MM.1S (cell line): ENCODE results near the gene UBL4A.

Experiments
- DNase-seq: peaks from one replicate; pipeline ENCODE4 v3.0.0-alpha.2; 2015
- H2AFZ ChIP-seq: fragments of 300-600 bp; sonication (generic); 2 replicates; pipeline ENCODE4 v1.6.0; 2016; ENCODE audit warnings: antibody characterized with exemption, low read length
- H3F3A ChIP-seq: fragments of 300-600 bp; sonication (generic); 2 replicates; pipeline ENCODE4 v1.6.1; 2016; ENCODE audit warnings: mild to moderate bottlenecking, antibody characterized with exemption, low read length, moderate library complexity, mixed read lengths; ENCODE audit not compliant: insufficient read depth
- H3K27ac ChIP-seq: fragments of 300-600 bp; sonication (generic); 2 replicates; pipeline ENCODE4 v1.5.1; 2016; ENCODE audit warnings: mild to moderate bottlenecking, low read length
- H3K27me3 ChIP-seq: fragments of 300-600 bp; sonication (generic); replicated peaks from 2 replicates; pipeline ENCODE4 v1.6.0; 2016; ENCODE audit warnings: low read length; ENCODE audit not compliant: insufficient read depth
- H3K36me3 ChIP-seq: fragments of 300-600 bp; sonication (generic); replicated peaks from 2 replicates; pipeline ENCODE4 v1.6.1; 2016; ENCODE audit warnings: mild to moderate bottlenecking, low read length, mixed read lengths; ENCODE audit not compliant: insufficient read depth
- H3K4me1 ChIP-seq: fragments of 300-600 bp; sonication (generic); 2 replicates; pipeline ENCODE4 v1.6.1; 2016; ENCODE audit warnings: low read length, mixed read lengths
- H3K4me2 ChIP-seq: fragments of 300-600 bp; sonication (generic); 2 replicates; pipeline ENCODE4 v1.6.0; 2016; ENCODE audit warnings: low read depth, low read length
- H3K4me3 ChIP-seq: fragments of 300-600 bp; sonication (generic); 2 replicates; pipeline ENCODE4 v1.5.1; 2016; ENCODE audit warnings: low read length, mixed read lengths
- H3K79me2 ChIP-seq: fragments of 300-600 bp; sonication (generic); 2 replicates; pipeline ENCODE4 v1.6.1; 2016; ENCODE audit warnings: mixed run types, low read length, mixed read lengths
- H3K9ac ChIP-seq: fragments of 300-600 bp; sonication (generic); 2 replicates; pipeline ENCODE4 v1.6.1; 2016; ENCODE audit warnings: low read length, mixed read lengths
- H3K9me2 ChIP-seq: fragments of 300-600 bp; sonication (generic); replicated peaks from 2 replicates; pipeline ENCODE4 v1.6.1; 2016; ENCODE audit warnings: mild to moderate bottlenecking, low read length, mixed read lengths; ENCODE audit not compliant: insufficient read depth
- H3K9me3 ChIP-seq: fragments of 300-600 bp; sonication (generic); replicated peaks from 2 replicates; pipeline ENCODE4 v1.6.1; 2016; ENCODE audit warnings: mild to moderate bottlenecking, low read length, mixed read lengths; ENCODE audit not compliant: insufficient read depth
- H4K20me1 ChIP-seq: fragments of 300-600 bp; sonication (generic); 2 replicates; pipeline ENCODE4 v1.6.1; 2016; ENCODE audit warnings: mild to moderate bottlenecking, low read length, moderate library complexity, mixed read lengths; ENCODE audit not compliant: insufficient read depth
- EZH2 ChIP-seq: fragments of 300-600 bp; sonication (generic); optimal IDR thresholded peaks from 2 replicates; pipeline ENCODE3; 2017; ENCODE audit warnings: low read depth, mild to moderate bottlenecking, antibody characterized with exemption, low read length, mixed read lengths
- EZH2phosphoT487 ChIP-seq: fragments of 300-600 bp; sonication (generic); IDR thresholded peaks from 2 replicates; pipeline ENCODE4 v1.6.1; 2018; ENCODE audit warnings: antibody characterized with exemption, low read length
- TF ChIP-seq, protein P1 (sequence below): fragments of 300-600 bp; sonication (generic); IDR thresholded peaks from 2 replicates; pipeline ENCODE4 v1.5.1; 2016; ENCODE audit warnings: antibody characterized with exemption, low read length, mixed read lengths

Gene UBL4A

DNA sequence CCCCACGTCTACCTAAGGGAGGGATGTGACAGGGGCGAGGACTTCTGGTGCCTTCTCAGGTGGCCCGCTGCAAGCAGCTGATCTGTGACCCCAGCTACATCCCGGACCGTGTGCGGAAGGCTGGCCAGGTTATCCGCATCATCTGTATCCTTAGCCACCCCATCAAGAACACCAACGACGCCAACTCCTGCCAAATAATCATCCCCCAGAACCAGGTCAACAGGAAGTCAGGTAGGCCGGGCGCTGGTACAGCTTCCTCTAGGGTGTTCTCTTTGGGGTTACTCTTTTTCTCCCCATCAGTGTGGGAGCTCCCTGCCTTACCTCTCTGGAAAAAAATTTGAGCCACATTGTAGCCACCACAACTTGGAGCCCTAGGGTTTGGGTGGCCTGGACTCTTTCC is 44.9 kb downstream of the UBL4A start:
- H3K9ac ChIP-seq, result no peak overlapping the region
- no peak overlapping the region for H3K4me2 ChIP-seq
- DNase-seq, result no peak
- H3K9me2 ChIP-seq, result no peaks in the 10 kb centered on the region
- H3F3A ChIP-seq, result peaks cover 8% of the 10 kb centered on the region
- no peak overlapping the region for H3K4me3 ChIP-seq
- peaks cover 53% of the 10 kb centered on the region for H3K79me2 ChIP-seq
- H3K36me3 ChIP-seq, result no peaks in the 10 kb centered on the region
- no peaks in the 10 kb centered on the region for H4K20me1 ChIP-seq
- no peak overlapping the region for H3K27ac ChIP-seq
- TF ChIP-seq EZH2phosphoT487 (no peak), EZH2 (no peak)
- TF ChIP-seq, protein P1, sequence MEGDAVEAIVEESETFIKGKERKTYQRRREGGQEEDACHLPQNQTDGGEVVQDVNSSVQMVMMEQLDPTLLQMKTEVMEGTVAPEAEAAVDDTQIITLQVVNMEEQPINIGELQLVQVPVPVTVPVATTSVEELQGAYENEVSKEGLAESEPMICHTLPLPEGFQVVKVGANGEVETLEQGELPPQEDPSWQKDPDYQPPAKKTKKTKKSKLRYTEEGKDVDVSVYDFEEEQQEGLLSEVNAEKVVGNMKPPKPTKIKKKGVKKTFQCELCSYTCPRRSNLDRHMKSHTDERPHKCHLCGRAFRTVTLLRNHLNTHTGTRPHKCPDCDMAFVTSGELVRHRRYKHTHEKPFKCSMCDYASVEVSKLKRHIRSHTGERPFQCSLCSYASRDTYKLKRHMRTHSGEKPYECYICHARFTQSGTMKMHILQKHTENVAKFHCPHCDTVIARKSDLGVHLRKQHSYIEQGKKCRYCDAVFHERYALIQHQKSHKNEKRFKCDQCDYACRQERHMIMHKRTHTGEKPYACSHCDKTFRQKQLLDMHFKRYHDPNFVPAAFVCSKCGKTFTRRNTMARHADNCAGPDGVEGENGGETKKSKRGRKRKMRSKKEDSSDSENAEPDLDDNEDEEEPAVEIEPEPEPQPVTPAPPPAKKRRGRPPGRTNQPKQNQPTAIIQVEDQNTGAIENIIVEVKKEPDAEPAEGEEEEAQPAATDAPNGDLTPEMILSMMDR, result no peak
- no peaks in the 10 kb centered on the region for H3K27me3 ChIP-seq
- H2AFZ ChIP-seq, result no peak overlapping the region
- H3K9me3 ChIP-seq, result no peaks in the 10 kb centered on the region
- 0 out of 2 replicates have a peak, but pooled peaks cover 7% of the 10 kb centered on the region for H3K4me1 ChIP-seq

DNA sequence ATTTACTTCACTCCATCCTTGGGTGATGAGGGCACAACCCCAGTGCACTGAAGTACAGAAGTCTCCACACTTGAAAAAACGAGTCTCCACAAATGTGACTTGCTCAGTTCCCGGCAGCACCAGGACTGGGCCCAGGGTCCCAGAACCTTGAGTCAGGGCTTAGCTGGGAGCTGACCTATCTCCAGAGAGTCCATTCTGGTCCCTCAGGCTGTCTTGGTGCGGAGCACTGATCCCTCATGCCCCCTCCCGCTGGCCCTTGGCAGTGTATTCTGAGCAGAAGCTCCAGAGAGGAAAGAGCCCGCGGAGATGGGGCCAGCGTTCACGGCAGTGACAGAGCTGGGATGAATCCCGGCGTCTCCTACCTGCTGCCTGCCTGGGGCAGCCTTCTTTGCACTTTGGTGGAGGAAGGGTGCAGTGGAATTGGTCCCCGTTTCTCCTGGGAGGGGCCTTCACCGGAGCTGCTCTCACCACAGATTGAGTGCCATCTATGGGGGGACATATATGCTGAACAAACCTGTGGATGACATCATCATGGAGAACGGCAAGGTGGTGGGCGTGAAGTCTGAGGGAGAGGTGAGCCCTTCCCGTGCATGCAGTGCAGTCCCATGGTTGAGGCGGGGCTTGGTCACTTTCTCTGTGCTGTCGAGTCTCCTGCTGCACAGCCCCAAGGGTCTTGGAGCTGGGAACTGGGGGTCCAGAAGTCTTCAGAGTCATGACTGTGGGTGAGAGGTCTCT is 45.6 kb downstream of the UBL4A start:
- no peaks in the 10 kb centered on the region for H3K9me2 ChIP-seq
- peaks cover 47% of the 10 kb centered on the region for H3K79me2 ChIP-seq
- no peak overlapping the region for H3K9ac ChIP-seq
- no peak overlapping the region for H3K4me2 ChIP-seq
- H3K36me3 ChIP-seq, result no peaks in the 10 kb centered on the region
- no peaks in the 10 kb centered on the region for H3K27me3 ChIP-seq
- TF ChIP-seq EZH2, result no peak
- TF ChIP-seq, protein P1, result no peak
- TF ChIP-seq EZH2phosphoT487, result no peak
- DNase-seq, result no peak
- no peak overlapping the region for H3K27ac ChIP-seq
- no peaks in the 10 kb centered on the region for H3K9me3 ChIP-seq
- 0 out of 2 replicates have a peak, but pooled peaks cover 7% of the 10 kb centered on the region for H3K4me1 ChIP-seq
- no peak overlapping the region for H3K4me3 ChIP-seq
- no peak overlapping the region for H2AFZ ChIP-seq
- H4K20me1 ChIP-seq, result no peaks in the 10 kb centered on the region
- peaks cover 8% of the 10 kb centered on the region for H3F3A ChIP-seq

DNA sequence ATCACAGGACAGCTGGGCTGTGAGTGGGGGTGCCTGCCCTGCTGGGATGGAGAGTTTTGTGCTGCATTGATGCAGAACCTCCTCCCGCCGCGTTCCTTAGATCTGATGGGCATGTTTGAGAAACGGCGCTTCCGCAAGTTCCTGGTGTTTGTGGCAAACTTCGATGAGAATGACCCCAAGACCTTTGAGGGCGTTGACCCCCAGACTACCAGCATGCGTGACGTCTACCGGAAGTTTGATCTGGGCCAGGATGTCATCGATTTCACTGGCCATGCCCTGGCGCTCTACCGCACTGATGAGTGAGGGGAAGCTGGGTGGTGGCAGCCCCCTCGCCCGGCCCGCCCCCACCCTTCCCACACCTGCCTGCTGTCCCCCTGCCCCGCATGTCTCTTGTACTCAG is 46.6 kb downstream of the UBL4A start:
- Histone ChIP-seq H4K20me1 (no peaks in the 10 kb centered on the region), H3K9me2 (no peaks in the 10 kb centered on the region), H3K79me2 (peaks cover 38% of the 10 kb centered on the region), H3K4me3 (no peak overlapping the region), H2AFZ (no peak overlapping the region), H3K9me3 (no peaks in the 10 kb centered on the region), H3K4me2 (no peak overlapping the region), H3K27me3 (no peaks in the 10 kb centered on the region), H3F3A (peaks cover 8% of the 10 kb centered on the region), H3K36me3 (no peaks in the 10 kb centered on the region), H3K9ac (no peak overlapping the region), H3K4me1 (0 out of 2 replicates have a peak, but pooled peaks cover 7% of the 10 kb centered on the region), H3K27ac (no peak overlapping the region)
- DNase-seq, result no peak
- TF ChIP-seq EZH2phosphoT487 (no peak), EZH2 (no peak)
- TF ChIP-seq, protein P1, result no peak
